Mesenchymal stem cell (in vitro differentiated cells and primary cell): ENCODE results near the gene USP38.

ENCODE experiments used
- DNase-seq: peaks from one replicate; pipeline ENCODE4 v3.0.0-alpha.2; 2013
- H2AFZ ChIP-seq: one replicate; pipeline ENCODE4 v1.6.1; 2013; ENCODE audit warnings: low read depth, mild to moderate bottlenecking, control low read depth, inconsistent platforms, low read length, moderate library complexity
- H2AK5ac ChIP-seq: 2 replicates; pipeline ENCODE4 v1.6.1; 2013; ENCODE audit warnings: low read length, moderate library complexity, mild to moderate bottlenecking, inconsistent platforms; ENCODE audit not compliant: severe bottlenecking
- H2BK120ac ChIP-seq: one replicate; pipeline ENCODE4 v1.6.1; 2013; ENCODE audit warnings: low read depth, mild to moderate bottlenecking, inconsistent platforms, low read length, moderate library complexity
- H2BK12ac ChIP-seq, 2 experiments: one replicate each; pipeline ENCODE4 v1.6.1; 2013; ENCODE audit warnings: inconsistent platforms in 2 of 2, low read length in 2 of 2, mild to moderate bottlenecking in 2 of 2, moderate library complexity in 2 of 2, control low read depth in 1 of 2
- H2BK15ac ChIP-seq: one replicate; pipeline ENCODE4 v1.6.1; 2013; ENCODE audit warnings: mild to moderate bottlenecking, low read depth, inconsistent platforms; ENCODE audit not compliant: poor library complexity, severe bottlenecking
- H2BK5ac ChIP-seq: 2 replicates; pipeline ENCODE4 v1.6.1; 2013; ENCODE audit warnings: low read depth, mild to moderate bottlenecking, low read length, control low read depth, inconsistent platforms; ENCODE audit not compliant: poor library complexity, severe bottlenecking
- H3K14ac ChIP-seq, 2 experiments: one replicate each; pipeline ENCODE4 v1.6.1; 2013; ENCODE audit warnings: inconsistent platforms in 2 of 2, low read length in 2 of 2, control low read depth in 1 of 2, mild to moderate bottlenecking in 1 of 2, moderate library complexity in 1 of 2
- H3K18ac ChIP-seq, 2 experiments: one replicate each; pipeline ENCODE4 v1.6.1; 2013; ENCODE audit warnings: inconsistent platforms in 2 of 2, low read length in 2 of 2, control low read depth in 1 of 2, low read depth in 1 of 2, mild to moderate bottlenecking in 1 of 2
- H3K23ac ChIP-seq, 2 experiments: one replicate each; pipeline ENCODE4 v1.6.1; 2013; ENCODE audit warnings: inconsistent platforms in 2 of 2, low read length in 2 of 2, mild to moderate bottlenecking in 2 of 2, moderate library complexity in 2 of 2, control low read depth in 1 of 2
- H3K27ac ChIP-seq: 2 replicates; pipeline ENCODE4 v1.5.1; 2013; ENCODE audit warnings: mild to moderate bottlenecking, moderate library complexity, low read length, control low read depth, inconsistent platforms; ENCODE audit not compliant: poor library complexity, severe bottlenecking
- H3K27me3 ChIP-seq, 2 experiments: 2 replicates each; pipeline versions ENCODE4 v1.6.1 to v1.7.0; 2013; ENCODE audit warnings: low read length in 2 of 2, mild to moderate bottlenecking in 2 of 2, moderate library complexity in 2 of 2, control low read depth in 1 of 2, inconsistent platforms in 1 of 2; ENCODE audit not compliant: control insufficient read depth in 1 of 2, insufficient read depth in 1 of 2
- H3K36me3 ChIP-seq, 2 experiments: 2 replicates each; pipeline versions ENCODE4 v1.6.1 to v1.7.0; 2013; ENCODE audit warnings: low read length in 2 of 2, control low read depth in 1 of 2, inconsistent platforms in 1 of 2, low read depth in 1 of 2, mild to moderate bottlenecking in 1 of 2; ENCODE audit not compliant: insufficient read depth in 2 of 2, control insufficient read depth in 1 of 2
- H3K4ac ChIP-seq, 2 experiments: one replicate each; pipeline ENCODE4 v1.6.1; 2013; ENCODE audit warnings: inconsistent platforms in 2 of 2, low read length in 2 of 2, mild to moderate bottlenecking in 2 of 2, moderate library complexity in 2 of 2, control low read depth in 1 of 2, low read depth in 1 of 2
- H3K4me1 ChIP-seq: 2 replicates; pipeline ENCODE4 v1.6.1; 2013; ENCODE audit warnings: low read depth, low read length, control low read depth; ENCODE audit not compliant: control insufficient read depth, insufficient read depth
- H3K4me2 ChIP-seq: 2 replicates; pipeline ENCODE4 v1.6.1; 2013; ENCODE audit warnings: low read length, mild to moderate bottlenecking, inconsistent platforms; ENCODE audit not compliant: poor library complexity, severe bottlenecking
- H3K4me3 ChIP-seq, 2 experiments: 2 replicates each; pipeline versions ENCODE4 v1.5.1 to v1.7.0; 2013; ENCODE audit warnings: low read length in 2 of 2, mild to moderate bottlenecking in 2 of 2, control low read depth in 1 of 2, low read depth in 1 of 2; ENCODE audit not compliant: insufficient read depth in 1 of 2
- H3K79me1 ChIP-seq: replicated peaks from 2 replicates; pipeline ENCODE4 v1.6.1; 2013; ENCODE audit warnings: mild to moderate bottlenecking, control low read depth, low read length, inconsistent platforms; ENCODE audit not compliant: poor library complexity, severe bottlenecking
- H3K9ac ChIP-seq: 2 replicates; pipeline ENCODE4 v1.7.0; 2013; ENCODE audit warnings: mild to moderate bottlenecking, low read length, moderate library complexity
- H3K9me3 ChIP-seq: 2 replicates; pipeline ENCODE4 v1.7.0; 2013; ENCODE audit warnings: mild to moderate bottlenecking, low read length; ENCODE audit not compliant: control insufficient read depth
- H4K8ac ChIP-seq: one replicate; pipeline ENCODE4 v1.6.1; 2013; ENCODE audit warnings: inconsistent platforms, mild to moderate bottlenecking, low read length, moderate library complexity
- H4K91ac ChIP-seq: one replicate; pipeline ENCODE4 v1.6.1; 2013; ENCODE audit warnings: mild to moderate bottlenecking, low read length, inconsistent platforms
- WGBS: methylation state at CpG from one replicate; pipeline ENCODE4 v1.1.7; 2013; ENCODE audit warnings: mixed read lengths; 5-methylcytosine and 5-hydroxymethylcytosine counted together

The USP38 gene

GRCh38 chr4:143251348-143251747, 66.6 kb downstream of the USP38 start:
- no peak overlapping the region for H3K4ac ChIP-seq
- H4K8ac ChIP-seq: no peak overlapping the region
- no peak overlapping the region for H2BK15ac ChIP-seq
- peaks cover 2% of the 10 kb centered on the region for H3K4me1 ChIP-seq
- H3K23ac ChIP-seq: no peak overlapping the region
- 100% methylated on average over 1 of the region's 1 CpG for WGBS
- H3K4me3 ChIP-seq: no peak overlapping the region
- no peak overlapping the region for H3K9ac ChIP-seq
- H3K4me2 ChIP-seq: no peak overlapping the region
- H2BK12ac ChIP-seq: no peak overlapping the region
- no peaks in the 10 kb centered on the region for H3K27me3 ChIP-seq
- H3K14ac ChIP-seq: no peak overlapping the region
- no peak overlapping the region for H2BK120ac ChIP-seq
- no peaks in the 10 kb centered on the region for H3K36me3 ChIP-seq
- H3K18ac ChIP-seq: peak overlapping the region in 1 of 2 experiments; percentile 37
- no peaks in the 10 kb centered on the region for H3K79me1 ChIP-seq
- no peaks in the 10 kb centered on the region for H3K9me3 ChIP-seq
- H2AFZ ChIP-seq: no peak overlapping the region
- H2BK5ac ChIP-seq: no peak overlapping the region
- H2AK5ac ChIP-seq: peak overlapping the region; percentile 17
- no peak for DNase-seq
- H3K27ac ChIP-seq: peak overlapping the region; percentile 79
- H4K91ac ChIP-seq: no peak overlapping the region

- 0% methylated on average over 1 of the region's 1 CpG for WGBS
- Histone ChIP-seq H3K23ac (no peak overlapping the region), H2AK5ac (no peak overlapping the region), H2BK15ac (no peak overlapping the region), H3K4me3 (no peak overlapping the region), H3K27ac (peak overlapping the region; percentile 79), H2BK120ac (no peak overlapping the region), H3K4me1 (peaks cover 2% of the 10 kb centered on the region), H3K9ac (no peak overlapping the region), H4K8ac (no peak overlapping the region), H2BK12ac (no peak overlapping the region), H3K9me3 (no peaks in the 10 kb centered on the region), H3K18ac (no peak overlapping the region), H2BK5ac (no peak overlapping the region), H3K79me1 (no peaks in the 10 kb centered on the region), H3K36me3 (no peaks in the 10 kb centered on the region), H4K91ac (no peak overlapping the region), H3K4me2 (no peak overlapping the region), H3K27me3 (no peaks in the 10 kb centered on the region), H3K4ac (no peak overlapping the region), H2AFZ (no peak overlapping the region), H3K14ac (no peak overlapping the region)
- DNase-seq: no peak
These were observed 67.1 kb downstream of the USP38 start for GRCh38 chr4:143251779-143252178.

- Histone ChIP-seq H3K9ac (no peak overlapping the region), H3K18ac (no peak overlapping the region), H2AFZ (no peak overlapping the region), H3K27me3 (no peaks in the 10 kb centered on the region), H3K27ac (no peak overlapping the region), H2BK5ac (no peak overlapping the region), H3K79me1 (no peaks in the 10 kb centered on the region), H3K4ac (no peak overlapping the region), H2BK12ac (no peak overlapping the region), H3K36me3 (no peaks in the 10 kb centered on the region), H4K91ac (no peak overlapping the region), H2BK120ac (no peak overlapping the region), H3K23ac (no peak overlapping the region), H2AK5ac (peak overlapping the region; percentile 54), H4K8ac (no peak overlapping the region), H3K4me2 (no peak overlapping the region), H3K9me3 (no peaks in the 10 kb centered on the region), H3K4me1 (peaks cover 2% of the 10 kb centered on the region), H3K14ac (no peak overlapping the region), H2BK15ac (no peak overlapping the region), H3K4me3 (no peak overlapping the region)
- WGBS: 100% methylated on average over 1 of the region's 3 CpGs
- no peak for DNase-seq
These were observed 67.8 kb downstream of the USP38 start for GRCh38 chr4:143252478-143252877.

- H3K23ac ChIP-seq: no peak overlapping the region
- no peak overlapping the region for H3K27ac ChIP-seq
- no peaks in the 10 kb centered on the region for H3K27me3 ChIP-seq
- no peak overlapping the region for H4K8ac ChIP-seq
- H3K4ac ChIP-seq: no peak overlapping the region
- no peaks in the 10 kb centered on the region for H3K79me1 ChIP-seq
- peaks cover 2% of the 10 kb centered on the region for H3K4me1 ChIP-seq
- H3K18ac ChIP-seq: no peak overlapping the region
- no peak overlapping the region for H2BK5ac ChIP-seq
- H3K14ac ChIP-seq: no peak overlapping the region
- H2AK5ac ChIP-seq: no peak overlapping the region
- H4K91ac ChIP-seq: no peak overlapping the region
- H2AFZ ChIP-seq: no peak overlapping the region
- DNase-seq: no peak
- no peaks in the 10 kb centered on the region for H3K36me3 ChIP-seq
- H3K9me3 ChIP-seq: no peaks in the 10 kb centered on the region
- H3K4me3 ChIP-seq: no peak overlapping the region
- H3K4me2 ChIP-seq: no peak overlapping the region
- WGBS: 89% methylated on average over 2 of the region's 2 CpGs
- H3K9ac ChIP-seq: no peak overlapping the region
- H2BK120ac ChIP-seq: no peak overlapping the region
- H2BK12ac ChIP-seq: no peak overlapping the region
- no peak overlapping the region for H2BK15ac ChIP-seq
These were observed 68.4 kb downstream of the USP38 start for GRCh38 chr4:143253166-143253565.
